Neuron (in vitro differentiated cells): ENCODE measurements around the gene UROC1.

Experiments
- H2AFZ ChIP-seq: one replicate; pipeline ENCODE4 v1.6.1; 2013; ENCODE audit warnings: low read depth, mild to moderate bottlenecking, inconsistent platforms, low read length, moderate library complexity
- H3K27me3 ChIP-seq: one replicate; pipeline ENCODE4 v1.6.1; 2013; ENCODE audit warnings: low read length; ENCODE audit not compliant: insufficient read depth
- H3K36me3 ChIP-seq: one replicate; pipeline ENCODE4 v1.6.1; 2013; ENCODE audit warnings: low read length; ENCODE audit not compliant: insufficient read depth
- H3K4me1 ChIP-seq: one replicate; pipeline ENCODE4 v1.6.1; 2013; ENCODE audit warnings: low read length; ENCODE audit not compliant: insufficient read depth
- H3K4me3 ChIP-seq: 2 replicates; pipeline ENCODE4 v1.5.1; 2013; ENCODE audit warnings: mild to moderate bottlenecking, low read length, moderate library complexity
- H3K9me3 ChIP-seq: one replicate; pipeline ENCODE4 v1.6.1; 2013; ENCODE audit warnings: low read length

UROC1 gene

GRCh38 chr3:126466886-126467610 is 50.5 kb downstream of the UROC1 start:
- peaks cover 5% of the 10 kb centered on the region for H3K4me1 ChIP-seq
- H3K36me3 ChIP-seq: peaks cover 91% of the 10 kb centered on the region
- H2AFZ ChIP-seq: no peak overlapping the region
- no peak overlapping the region for H3K4me3 ChIP-seq
- no peaks in the 10 kb centered on the region for H3K9me3 ChIP-seq
- no peaks in the 10 kb centered on the region for H3K27me3 ChIP-seq

GRCh38 chr3:126465928-126466544 is 51.5 kb downstream of the UROC1 start:
- Histone ChIP-seq H3K9me3 (no peaks in the 10 kb centered on the region), H3K4me1 (no peaks in the 10 kb centered on the region), H2AFZ (no peak overlapping the region), H3K27me3 (no peaks in the 10 kb centered on the region), H3K4me3 (no peak overlapping the region), H3K36me3 (peaks cover 92% of the 10 kb centered on the region)

- Histone ChIP-seq H3K4me3 (no peak overlapping the region), H3K36me3 (peaks cover 92% of the 10 kb centered on the region)
Measured at GRCh38 chr3:126464997-126465396, 52.6 kb downstream of the UROC1 start.

GRCh38 chr3:126464494-126464893 is 53.1 kb downstream of the UROC1 start:
- no peak overlapping the region for H3K4me3 ChIP-seq
- H3K36me3 ChIP-seq: peaks cover 92% of the 10 kb centered on the region
- H2AFZ ChIP-seq: no peak overlapping the region
- H3K27me3 ChIP-seq: no peaks in the 10 kb centered on the region
- H3K4me1 ChIP-seq: no peaks in the 10 kb centered on the region
- no peaks in the 10 kb centered on the region for H3K9me3 ChIP-seq

More at GRCh38 chr3:126464997-126465396, 52.6 kb downstream of the UROC1 start:
- H2AFZ ChIP-seq: no peak overlapping the region
- H3K27me3 ChIP-seq: no peaks in the 10 kb centered on the region
- no peaks in the 10 kb centered on the region for H3K4me1 ChIP-seq
- no peaks in the 10 kb centered on the region for H3K9me3 ChIP-seq

- no peaks in the 10 kb centered on the region for H3K4me1 ChIP-seq
- peaks cover 92% of the 10 kb centered on the region for H3K36me3 ChIP-seq
- H3K27me3 ChIP-seq: no peaks in the 10 kb centered on the region
Measured at GRCh38 chr3:126464093-126464492, 53.5 kb downstream of the UROC1 start.

GRCh38 chr3:126463521-126463920 is 54.1 kb downstream of the UROC1 start:
- Histone ChIP-seq H3K36me3 (peaks cover 91% of the 10 kb centered on the region), H3K4me3 (no peak overlapping the region), H2AFZ (no peak overlapping the region)

More at GRCh38 chr3:126464093-126464492, 53.5 kb downstream of the UROC1 start:
- no peak overlapping the region for H2AFZ ChIP-seq
- H3K9me3 ChIP-seq: no peaks in the 10 kb centered on the region
- no peak overlapping the region for H3K4me3 ChIP-seq

GRCh38 chr3:126461450-126462070 is 56.0 kb downstream of the UROC1 start:
- Histone ChIP-seq H3K9me3 (no peaks in the 10 kb centered on the region), H3K27me3 (no peaks in the 10 kb centered on the region), H3K4me3 (no peak overlapping the region), H3K4me1 (no peaks in the 10 kb centered on the region), H2AFZ (no peak overlapping the region), H3K36me3 (peaks cover 88% of the 10 kb centered on the region)

More at GRCh38 chr3:126463521-126463920, 54.1 kb downstream of the UROC1 start:
- no peaks in the 10 kb centered on the region for H3K4me1 ChIP-seq
- H3K27me3 ChIP-seq: no peaks in the 10 kb centered on the region
- H3K9me3 ChIP-seq: no peaks in the 10 kb centered on the region

- no peak overlapping the region for H2AFZ ChIP-seq
- no peaks in the 10 kb centered on the region for H3K9me3 ChIP-seq
- H3K36me3 ChIP-seq: peaks cover 84% of the 10 kb centered on the region
- H3K4me1 ChIP-seq: peaks cover 2% of the 10 kb centered on the region
- no peaks in the 10 kb centered on the region for H3K27me3 ChIP-seq
- H3K4me3 ChIP-seq: no peak overlapping the region
Measured at GRCh38 chr3:126460381-126460780, 57.2 kb downstream of the UROC1 start.

GRCh38 chr3:126459763-126460127 is 57.8 kb downstream of the UROC1 start:
- Histone ChIP-seq H3K4me3 (no peak overlapping the region), H3K27me3 (no peaks in the 10 kb centered on the region), H3K9me3 (no peaks in the 10 kb centered on the region), H3K4me1 (peaks cover 8% of the 10 kb centered on the region), H2AFZ (no peak overlapping the region), H3K36me3 (peaks cover 78% of the 10 kb centered on the region)

- H2AFZ ChIP-seq: no peak overlapping the region
- H3K27me3 ChIP-seq: no peaks in the 10 kb centered on the region
- H3K4me1 ChIP-seq: peaks cover 13% of the 10 kb centered on the region
- no peaks in the 10 kb centered on the region for H3K9me3 ChIP-seq
- no peak overlapping the region for H3K4me3 ChIP-seq
- peaks cover 73% of the 10 kb centered on the region for H3K36me3 ChIP-seq
Measured at GRCh38 chr3:126459111-126459762, 58.3 kb downstream of the UROC1 start.

- peaks cover 21% of the 10 kb centered on the region for H3K4me1 ChIP-seq
- H3K4me3 ChIP-seq: no peak overlapping the region
- peaks cover 64% of the 10 kb centered on the region for H3K36me3 ChIP-seq
- H3K27me3 ChIP-seq: no peaks in the 10 kb centered on the region
- no peaks in the 10 kb centered on the region for H3K9me3 ChIP-seq
- H2AFZ ChIP-seq: no peak overlapping the region
Measured at GRCh38 chr3:126456766-126457388, 60.7 kb downstream of the UROC1 start.

- Histone ChIP-seq H3K36me3 (peaks cover 64% of the 10 kb centered on the region), H3K4me1 (peaks cover 21% of the 10 kb centered on the region), H3K4me3 (no peak overlapping the region), H3K9me3 (no peaks in the 10 kb centered on the region), H3K27me3 (no peaks in the 10 kb centered on the region), H2AFZ (no peak overlapping the region)
Measured at GRCh38 chr3:126456211-126456610, 61.4 kb downstream of the UROC1 start.
